GM12801 (cell line): ENCODE measurements around the gene TXNRD1.

Experiments
- TF ChIP-seq, protein P1 (sequence below): IDR thresholded peaks from one replicate; pipeline ENCODE4 v1.5.1; 2011; ENCODE audit warnings: control low read depth; ENCODE audit not compliant: insufficient read length; ENCODE audit errors: extremely low read depth

Gene TXNRD1

DNA sequence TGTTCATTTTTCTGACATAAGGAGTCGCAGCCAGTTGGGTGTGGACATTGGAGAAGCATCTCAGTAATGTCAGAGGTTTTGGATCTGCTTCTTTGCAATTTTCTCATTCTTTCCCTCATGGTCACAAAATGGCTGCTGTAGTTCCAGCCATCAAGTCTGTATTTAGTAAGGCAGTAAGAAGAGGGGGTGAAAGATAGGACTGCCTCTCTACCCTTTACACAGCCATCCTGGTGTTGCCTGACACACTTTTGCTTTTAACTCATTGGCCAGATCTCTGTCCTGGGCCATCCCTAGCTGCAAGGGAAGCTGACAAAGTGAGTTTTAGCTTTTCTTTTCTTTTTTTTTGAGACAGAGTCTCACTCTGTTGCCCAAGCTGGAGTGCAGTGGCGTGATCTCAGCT is 154.1 kb downstream of the TXNRD1 start:
- TF ChIP-seq, protein P1, sequence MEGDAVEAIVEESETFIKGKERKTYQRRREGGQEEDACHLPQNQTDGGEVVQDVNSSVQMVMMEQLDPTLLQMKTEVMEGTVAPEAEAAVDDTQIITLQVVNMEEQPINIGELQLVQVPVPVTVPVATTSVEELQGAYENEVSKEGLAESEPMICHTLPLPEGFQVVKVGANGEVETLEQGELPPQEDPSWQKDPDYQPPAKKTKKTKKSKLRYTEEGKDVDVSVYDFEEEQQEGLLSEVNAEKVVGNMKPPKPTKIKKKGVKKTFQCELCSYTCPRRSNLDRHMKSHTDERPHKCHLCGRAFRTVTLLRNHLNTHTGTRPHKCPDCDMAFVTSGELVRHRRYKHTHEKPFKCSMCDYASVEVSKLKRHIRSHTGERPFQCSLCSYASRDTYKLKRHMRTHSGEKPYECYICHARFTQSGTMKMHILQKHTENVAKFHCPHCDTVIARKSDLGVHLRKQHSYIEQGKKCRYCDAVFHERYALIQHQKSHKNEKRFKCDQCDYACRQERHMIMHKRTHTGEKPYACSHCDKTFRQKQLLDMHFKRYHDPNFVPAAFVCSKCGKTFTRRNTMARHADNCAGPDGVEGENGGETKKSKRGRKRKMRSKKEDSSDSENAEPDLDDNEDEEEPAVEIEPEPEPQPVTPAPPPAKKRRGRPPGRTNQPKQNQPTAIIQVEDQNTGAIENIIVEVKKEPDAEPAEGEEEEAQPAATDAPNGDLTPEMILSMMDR: no peak

DNA sequence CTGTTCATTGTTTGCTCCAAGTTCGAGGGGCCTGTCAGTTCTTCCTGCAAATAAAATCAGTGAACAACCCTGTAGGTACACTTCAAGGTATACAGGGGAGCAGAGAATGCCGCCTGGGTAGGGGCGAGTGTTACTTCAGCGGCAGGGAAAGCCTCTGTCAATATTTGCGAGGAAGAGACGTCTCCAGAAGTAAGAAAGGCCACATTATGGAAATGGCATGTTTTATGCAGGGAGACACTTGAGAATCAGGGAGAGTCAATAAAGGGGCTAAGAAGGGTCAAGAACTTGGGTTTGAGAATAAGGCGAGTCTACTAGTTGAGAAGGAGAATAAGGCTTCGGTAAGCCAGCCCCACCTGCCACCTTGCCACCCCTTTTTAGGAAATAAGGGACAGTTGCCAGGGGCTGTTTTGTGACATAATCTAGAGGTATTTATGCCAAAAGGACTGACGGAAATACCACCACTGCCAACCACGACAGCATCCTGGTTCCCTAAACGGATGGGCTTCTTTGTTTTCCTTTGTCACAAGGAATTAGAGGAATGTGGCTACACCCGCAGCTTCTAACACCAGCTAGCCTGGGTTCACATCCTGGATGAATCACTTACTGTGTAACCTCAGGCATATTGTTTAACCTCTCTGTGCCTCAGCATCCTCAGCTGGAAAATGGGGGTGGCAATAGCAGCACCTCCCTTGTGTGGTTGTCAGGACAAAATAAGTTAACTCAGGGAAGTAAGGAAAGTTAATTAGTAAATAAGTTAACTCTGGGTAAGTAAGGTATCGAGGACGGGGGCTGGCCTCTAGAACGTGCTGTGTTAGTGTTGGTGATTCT is 155.7 kb downstream of the TXNRD1 start:
- TF ChIP-seq, protein P1: no peak

DNA sequence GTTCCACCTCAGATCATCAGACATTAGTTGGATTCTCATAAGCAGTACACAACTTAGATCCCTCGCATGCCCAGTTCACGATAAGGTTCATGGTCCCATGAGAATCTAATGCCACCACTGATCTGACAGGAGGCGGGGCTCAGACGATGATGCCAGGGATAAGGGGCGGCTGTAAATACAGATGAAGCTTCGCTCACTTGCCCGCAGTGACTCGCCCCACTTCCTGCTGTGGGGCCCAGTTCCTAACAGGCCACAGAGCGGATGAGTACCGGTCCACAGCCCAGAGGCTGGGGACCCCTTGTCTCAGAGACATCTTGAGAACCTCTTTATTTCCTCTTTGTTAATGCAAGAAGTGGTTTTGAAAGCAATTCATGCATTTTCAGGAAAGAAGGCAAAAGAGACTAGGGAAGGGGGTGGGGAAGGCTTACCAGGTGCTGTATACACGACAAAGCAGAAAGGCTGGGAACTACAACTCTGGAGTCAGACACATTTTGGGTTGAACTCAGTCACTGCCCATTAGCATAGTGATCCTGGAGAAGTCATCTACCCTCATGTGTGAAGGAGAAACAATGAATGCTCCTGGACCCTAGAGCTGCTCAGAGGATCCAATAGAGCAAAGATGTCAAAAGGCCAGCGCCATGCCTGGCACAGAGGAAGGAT is 156.6 kb downstream of the TXNRD1 start:
- TF ChIP-seq, protein P1: no peak

DNA sequence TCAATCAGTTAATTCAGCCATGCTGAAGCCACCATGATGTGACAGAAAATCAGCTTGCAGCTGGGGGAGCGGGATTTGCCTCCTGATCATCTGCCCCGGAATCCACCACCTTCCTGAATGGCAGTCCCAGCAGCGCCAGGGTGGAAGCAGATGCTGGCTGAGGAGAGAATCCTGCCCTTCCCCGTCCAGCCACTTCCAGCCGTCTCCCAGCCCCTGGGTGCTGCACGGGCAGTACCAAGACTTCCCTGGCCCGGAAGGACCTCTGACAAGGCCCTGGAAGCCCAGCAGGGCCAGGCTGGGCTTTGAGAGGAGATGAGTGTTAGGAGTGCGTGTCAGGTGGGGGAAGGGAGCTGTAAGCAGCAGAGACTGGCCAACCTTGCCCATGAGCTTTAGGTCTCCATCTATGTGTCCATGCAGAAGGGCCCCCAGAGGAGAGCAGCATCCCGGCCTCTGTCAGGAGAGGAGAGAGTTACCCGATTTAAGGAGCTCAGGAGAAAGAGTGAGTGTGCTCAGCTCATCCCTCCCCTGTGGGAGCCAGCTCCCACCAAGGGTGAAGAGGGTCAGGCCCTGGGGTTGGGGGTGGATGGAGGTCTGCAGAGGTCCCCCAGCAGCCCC is 157.2 kb downstream of the TXNRD1 start:
- TF ChIP-seq, protein P1: no peak

DNA sequence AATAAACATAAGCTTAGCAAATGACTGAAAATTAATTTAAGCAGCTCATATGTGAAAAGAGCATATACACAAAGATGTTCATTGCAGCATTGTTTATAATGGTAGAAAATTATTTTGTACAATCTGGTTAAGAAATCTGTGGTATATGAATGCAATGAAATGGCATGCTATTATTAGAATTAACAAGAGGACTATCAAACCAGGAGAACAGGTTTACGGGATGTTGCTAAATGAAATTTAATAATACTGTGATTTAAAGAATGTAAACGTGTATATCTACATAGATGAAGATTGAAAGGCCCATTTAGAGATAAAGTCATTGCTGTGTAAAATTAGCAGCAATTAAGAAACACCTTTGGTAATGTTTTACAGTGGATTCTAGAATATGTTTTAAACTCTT is 158.5 kb downstream of the TXNRD1 start:
- TF ChIP-seq, protein P1: no peak

DNA sequence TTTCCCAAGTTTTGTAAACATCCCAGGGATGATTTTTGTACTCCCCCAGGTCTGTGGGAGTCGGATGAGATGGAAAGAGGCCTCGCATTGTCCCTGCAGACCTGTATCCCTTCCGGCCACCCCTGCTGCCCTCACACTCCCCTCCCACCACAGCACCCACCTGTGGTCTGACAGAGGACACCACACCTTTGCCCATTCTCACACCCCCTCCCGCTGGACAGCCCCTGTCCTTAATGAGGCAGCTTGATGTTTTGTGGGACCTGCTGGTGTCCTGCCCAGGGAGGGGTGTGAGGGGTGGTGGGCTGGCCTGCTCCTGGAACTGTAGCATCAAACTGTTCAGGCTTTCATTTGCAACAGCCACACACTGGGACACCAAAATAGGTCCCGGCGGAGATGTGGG is 159.2 kb downstream of the TXNRD1 start:
- TF ChIP-seq, protein P1: no peak

DNA sequence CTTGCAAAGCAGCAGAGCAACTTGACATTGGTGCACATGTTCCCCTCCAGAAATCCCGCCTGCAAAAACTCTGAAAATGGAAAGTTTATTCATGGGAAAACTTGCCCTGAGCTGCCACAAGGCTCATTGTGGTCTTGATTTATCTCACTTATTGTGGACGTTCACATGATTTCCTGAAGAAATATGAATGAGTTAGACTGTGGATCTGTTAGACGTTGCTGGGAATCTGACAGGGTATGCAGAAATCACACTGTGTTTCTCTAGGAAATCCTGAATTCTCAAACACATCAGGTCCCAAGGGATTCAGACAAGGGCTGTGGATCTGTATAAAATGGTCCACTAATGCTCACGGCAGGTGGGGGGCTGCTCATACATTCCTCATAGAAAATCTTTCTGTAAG is 160.2 kb downstream of the TXNRD1 start:
- TF ChIP-seq, protein P1: no peak
